OCI-LY1 (cell line): Measurements from ENCODE around the gene ATP2C1.
A peak's percentile ranks its signal among the peaks of the same experiment; 100 is the strongest.

Experiments
- H2AFZ ChIP-seq: fragments of 200-600 bp; sonication (generic), shearing (Covaris generic); 2 replicates; pipeline ENCODE4 v1.6.0; 2014; ENCODE audit warnings: antibody characterized with exemption, mild to moderate bottlenecking, low read length
- H3F3A ChIP-seq: fragments of 200-600 bp; sonication (generic), shearing (Covaris generic); 2 replicates; pipeline ENCODE4 v1.6.0; 2014; ENCODE audit warnings: mild to moderate bottlenecking, antibody characterized with exemption, low read length, moderate library complexity; ENCODE audit not compliant: insufficient read depth
- H3K27ac ChIP-seq: fragments of 200-600 bp; sonication (generic); 2 replicates; pipeline ENCODE4 v1.5.1; 2014; ENCODE audit warnings: low read length, mixed run types, mild to moderate bottlenecking, low read depth; ENCODE audit not compliant: poor library complexity, severe bottlenecking
- H3K27me3 ChIP-seq: fragments of 200-600 bp; sonication (generic); 2 replicates; pipeline ENCODE4 v1.6.0; 2014; ENCODE audit warnings: antibody characterized with exemption, mild to moderate bottlenecking, low read length, moderate library complexity; ENCODE audit not compliant: insufficient read depth
- H3K36me3 ChIP-seq: fragments of 200-600 bp; sonication (generic); 2 replicates; pipeline ENCODE4 v1.6.1; 2014; ENCODE audit warnings: mild to moderate bottlenecking, antibody characterized with exemption, low read length, moderate library complexity, mixed read lengths; ENCODE audit not compliant: insufficient read depth
- H3K4me1 ChIP-seq: fragments of 200-600 bp; sonication (generic); 2 replicates; pipeline ENCODE4 v1.5.1; 2014; ENCODE audit warnings: mild to moderate bottlenecking, low read length, moderate library complexity; ENCODE audit not compliant: insufficient read depth, severe bottlenecking
- H3K4me2 ChIP-seq: fragments of 200-600 bp; sonication (generic), shearing (Covaris generic); 2 replicates; pipeline ENCODE4 v1.6.1; 2014; ENCODE audit warnings: low read length
- H3K4me3 ChIP-seq: fragments of 200-600 bp; sonication (generic); 2 replicates; pipeline ENCODE4 v1.5.1; 2014; ENCODE audit warnings: low read length, low read depth, mild to moderate bottlenecking, mixed read lengths; ENCODE audit not compliant: poor library complexity, severe bottlenecking
- H3K79me2 ChIP-seq: fragments of 200-600 bp; shearing (Covaris generic); 2 replicates; pipeline ENCODE4 v1.6.1; 2016; ENCODE audit warnings: mixed run types, low read length, mixed read lengths; ENCODE audit not compliant: insufficient read depth
- H3K9ac ChIP-seq: fragments of 200-600 bp; sonication (generic), shearing (Covaris generic); 2 replicates; pipeline ENCODE4 v1.6.1; 2014; ENCODE audit warnings: mild to moderate bottlenecking, low read length, mixed read lengths
- H3K9me2 ChIP-seq: fragments of 200-600 bp; sonication (generic), shearing (Covaris generic); 2 replicates; pipeline ENCODE4 v1.6.1; 2014; ENCODE audit warnings: low read depth, mild to moderate bottlenecking, low read length, mixed read lengths
- H3K9me3 ChIP-seq: fragments of 200-600 bp; shearing (Covaris generic); 2 replicates; pipeline ENCODE4 v1.6.1; 2014; ENCODE audit warnings: low read length, mixed read lengths
- H4K20me1 ChIP-seq: fragments of 200-600 bp; sonication (generic), shearing (Covaris generic); 2 replicates; pipeline ENCODE4 v1.6.0; 2016; ENCODE audit warnings: mild to moderate bottlenecking, low read length; ENCODE audit not compliant: insufficient read depth
- CTCF ChIP-seq: fragments of 200-600 bp; sonication (generic), shearing (Covaris generic); IDR thresholded peaks from 2 replicates; pipeline ENCODE4 v1.5.1; 2017; ENCODE audit warnings: mild to moderate bottlenecking, antibody characterized with exemption, low read length, moderate library complexity, mixed read lengths
- EZH2 ChIP-seq: fragments of 200-600 bp; sonication (generic), shearing (Covaris generic); IDR thresholded peaks from 2 replicates; pipeline ENCODE4 v1.8.0; 2017; ENCODE audit warnings: borderline replicate concordance, mixed run types, mild to moderate bottlenecking, antibody characterized with exemption, low read length, moderate library complexity, mixed read lengths

Gene ATP2C1

DNA sequence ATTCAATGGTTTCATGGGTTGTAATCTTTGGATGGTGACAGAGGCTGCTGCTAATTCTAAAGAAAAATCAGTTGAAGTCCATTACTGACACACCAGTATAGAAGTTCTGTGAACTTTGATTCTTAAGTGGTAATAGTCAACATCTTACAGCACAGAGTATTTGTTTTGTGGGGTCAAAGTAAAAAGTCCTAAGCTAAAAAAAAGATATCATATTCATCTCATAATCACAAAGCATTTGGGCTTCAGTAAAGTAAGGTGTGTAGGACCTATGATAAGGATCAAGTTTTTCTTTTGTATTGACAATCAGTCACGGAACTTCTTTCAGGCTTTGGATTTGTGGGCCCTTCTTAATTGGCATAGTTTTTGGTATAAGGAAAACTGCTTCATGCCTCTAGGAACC is 131.7 kb downstream of the ATP2C1 start:
- Histone ChIP-seq H3K9me3 (no peaks in the 10 kb centered on the region), H3K4me3 (peak overlapping the region; percentile 83), H3K4me1 (peaks cover 44% of the 10 kb centered on the region), H3K9me2 (no peaks in the 10 kb centered on the region), H2AFZ (no peak overlapping the region), H3K27me3 (no peaks in the 10 kb centered on the region), H3K27ac (peak overlapping the region; percentile 67), H3F3A (no peaks in the 10 kb centered on the region), H3K36me3 (peaks cover 40% of the 10 kb centered on the region), H3K9ac (peak overlapping the region; percentile 89), H4K20me1 (no peaks in the 10 kb centered on the region), H3K79me2 (no peaks in the 10 kb centered on the region), H3K4me2 (peak overlapping the region; percentile 87)
- no peak for TF ChIP-seq CTCF
- no peak for TF ChIP-seq EZH2

DNA sequence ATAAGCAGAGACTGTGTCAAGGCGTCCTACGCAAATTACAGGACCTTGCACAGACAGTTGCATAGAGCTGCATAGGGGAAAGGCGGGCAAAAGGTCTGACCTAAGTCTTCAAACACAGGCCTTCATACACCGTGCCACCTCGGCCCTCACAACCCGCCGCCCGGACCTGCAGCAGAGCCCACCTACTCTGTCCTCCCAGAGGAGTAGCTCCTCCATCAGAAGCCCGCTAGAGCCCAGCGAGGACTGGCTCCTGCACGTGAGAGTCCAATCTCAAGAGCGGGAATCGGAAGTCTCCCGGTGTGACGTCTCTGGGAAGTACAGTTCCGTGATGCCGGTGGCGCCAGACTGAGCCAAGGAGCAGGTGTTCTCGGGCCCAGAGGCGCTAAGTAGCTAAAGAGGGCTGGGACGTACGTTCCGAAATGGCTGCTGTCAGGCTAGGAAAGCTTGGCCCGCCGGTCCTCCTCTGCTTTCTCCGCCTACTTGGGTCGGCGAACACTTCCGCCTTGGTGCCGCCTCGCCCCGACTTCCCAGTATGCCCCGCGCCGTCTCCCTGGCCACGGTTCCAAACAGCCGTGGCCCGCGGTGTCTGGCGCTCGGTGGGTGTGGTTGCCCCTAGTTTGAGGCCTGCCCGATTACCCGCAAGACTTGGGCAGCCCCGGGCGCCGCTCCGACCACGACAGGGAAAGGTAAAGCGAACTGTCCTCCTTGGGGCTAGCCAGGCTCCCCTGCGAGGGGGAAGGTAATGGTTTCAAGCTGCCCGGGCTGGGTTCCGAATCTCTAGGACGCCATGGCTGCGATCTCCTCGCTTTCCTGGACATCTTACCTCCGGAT is 132.7 kb downstream of the ATP2C1 start, which contains the start of the genes ASTE1 and NEK11:
ASTE1 (minus strand) TSS at position 505 of the 831 bp plus-strand sequence. CDS start 1,519 bp downstream, outside the sequence.
NEK11 (plus strand) TSS at position 557 of the 831 bp plus-strand sequence. CDS start 2,832 bp downstream, outside the sequence.
- H3K9me2 ChIP-seq = no peaks in the 10 kb centered on the region
- TF ChIP-seq EZH2 (no peak), CTCF (no peak)
- H3K4me1 ChIP-seq = peaks cover 34% of the 10 kb centered on the region
- H4K20me1 ChIP-seq = no peaks in the 10 kb centered on the region
- peak within 1 kb of the TSS; percentile 52 for H2AFZ ChIP-seq
- H3K9me3 ChIP-seq = no peaks in the 10 kb centered on the region
- H3K79me2 ChIP-seq = no peaks in the 10 kb centered on the region
- peak within 1 kb of the TSS; percentile 87 for H3K4me2 ChIP-seq
- H3K9ac ChIP-seq = peak within 1 kb of the TSS; percentile 89
- peaks cover 35% of the 10 kb centered on the region for H3K36me3 ChIP-seq
- H3K27me3 ChIP-seq = no peaks in the 10 kb centered on the region
- H3K4me3 ChIP-seq = peak within 1 kb of the TSS; percentile 83
- H3F3A ChIP-seq = no peaks in the 10 kb centered on the region
- peak within 1 kb of the TSS; percentile 67 for H3K27ac ChIP-seq

- Histone ChIP-seq H2AFZ (no peak overlapping the region), H3K4me3 (no peak overlapping the region), H4K20me1 (no peaks in the 10 kb centered on the region), H3K4me1 (peaks cover 21% of the 10 kb centered on the region), H3K9ac (no peak overlapping the region), H3K4me2 (no peak overlapping the region), H3K36me3 (peaks cover 15% of the 10 kb centered on the region), H3K27ac (no peak overlapping the region), H3K27me3 (no peaks in the 10 kb centered on the region), H3K79me2 (no peaks in the 10 kb centered on the region), H3F3A (no peaks in the 10 kb centered on the region), H3K9me2 (no peaks in the 10 kb centered on the region), H3K9me3 (no peaks in the 10 kb centered on the region)
- no peak for TF ChIP-seq CTCF
- no peak for TF ChIP-seq EZH2
Observed at GRCh38 chr3:131028844-131029243, 135.0 kb downstream of the ATP2C1 start.
